Fibroblast of skin of right quadriceps (primary cell): ENCODE measurements around the gene CCDC38.

Experiments used
- DNase-seq: peaks from one replicate; pipeline ENCODE4 v3.0.0-alpha.2; 2013

CCDC38 gene

DNA sequence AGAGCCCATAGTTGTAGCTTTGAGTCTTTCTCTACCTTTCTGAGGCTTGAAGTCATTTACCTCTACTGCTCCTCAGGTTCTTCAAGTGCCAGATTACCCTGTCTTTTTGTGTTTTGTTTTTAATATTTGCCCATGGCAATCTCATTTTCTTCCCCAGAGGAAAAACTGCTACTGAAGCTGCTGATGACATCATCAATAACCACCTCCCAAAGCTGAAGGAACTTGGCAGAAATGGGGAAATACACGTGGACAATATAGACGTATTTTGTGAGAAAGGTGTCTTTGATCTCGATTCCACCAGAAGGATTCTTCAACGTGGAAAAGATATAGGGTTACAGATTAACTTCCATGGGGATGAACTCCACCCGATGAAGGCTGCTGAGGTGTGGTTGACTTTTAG lies 17.8 kb upstream of the CCDC38 start:
- DNase-seq = no peak

DNA sequence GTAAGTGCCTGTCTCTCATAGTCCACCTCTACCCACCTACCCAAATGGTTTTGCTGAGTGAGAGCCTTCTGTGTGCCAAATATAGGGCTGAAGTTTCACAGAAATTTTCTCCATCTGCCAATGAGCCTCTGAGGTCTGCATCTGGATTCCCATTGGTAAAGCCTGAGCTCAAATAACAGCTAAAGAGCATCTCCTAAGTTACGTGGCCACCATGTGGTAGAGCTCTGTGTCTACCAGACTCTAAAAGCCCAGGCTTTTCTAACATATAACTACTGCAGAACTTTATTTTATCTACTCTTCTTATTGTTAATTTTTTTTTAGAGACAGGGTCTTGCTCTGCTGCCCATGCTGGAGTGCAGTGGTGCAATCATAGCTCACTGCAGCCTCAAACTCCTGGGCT lies 16.7 kb upstream of the CCDC38 start:
- no peak for DNase-seq

DNA sequence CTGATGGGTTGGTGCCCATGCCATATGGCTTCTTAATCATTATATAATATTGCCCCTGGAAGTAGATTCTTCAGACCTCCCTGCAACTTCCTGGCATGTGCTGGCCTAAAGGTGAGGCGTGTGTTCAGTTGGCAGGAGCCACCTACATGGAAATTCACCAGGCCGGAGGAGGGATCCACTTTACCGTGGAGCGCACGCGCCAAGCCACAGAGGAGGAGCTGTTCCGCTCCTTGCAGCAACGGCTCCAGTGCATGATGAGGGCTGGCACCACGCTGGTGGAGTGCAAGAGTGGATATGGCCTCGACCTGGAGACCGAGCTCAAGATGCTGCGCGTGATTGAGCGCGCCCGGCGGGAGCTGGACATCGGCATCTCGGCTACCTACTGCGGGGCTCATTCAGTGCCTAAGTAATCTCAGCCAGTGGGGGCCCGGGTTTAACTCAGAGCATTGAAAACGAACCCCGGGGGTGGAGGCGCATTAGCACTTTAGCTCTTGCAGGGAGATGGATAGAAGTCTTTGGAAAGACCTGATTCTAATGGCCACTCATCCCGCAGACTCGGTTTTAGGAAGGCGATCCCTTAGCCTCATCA lies 14.2 kb upstream of the CCDC38 start:
- DNase-seq = no peak

DNA sequence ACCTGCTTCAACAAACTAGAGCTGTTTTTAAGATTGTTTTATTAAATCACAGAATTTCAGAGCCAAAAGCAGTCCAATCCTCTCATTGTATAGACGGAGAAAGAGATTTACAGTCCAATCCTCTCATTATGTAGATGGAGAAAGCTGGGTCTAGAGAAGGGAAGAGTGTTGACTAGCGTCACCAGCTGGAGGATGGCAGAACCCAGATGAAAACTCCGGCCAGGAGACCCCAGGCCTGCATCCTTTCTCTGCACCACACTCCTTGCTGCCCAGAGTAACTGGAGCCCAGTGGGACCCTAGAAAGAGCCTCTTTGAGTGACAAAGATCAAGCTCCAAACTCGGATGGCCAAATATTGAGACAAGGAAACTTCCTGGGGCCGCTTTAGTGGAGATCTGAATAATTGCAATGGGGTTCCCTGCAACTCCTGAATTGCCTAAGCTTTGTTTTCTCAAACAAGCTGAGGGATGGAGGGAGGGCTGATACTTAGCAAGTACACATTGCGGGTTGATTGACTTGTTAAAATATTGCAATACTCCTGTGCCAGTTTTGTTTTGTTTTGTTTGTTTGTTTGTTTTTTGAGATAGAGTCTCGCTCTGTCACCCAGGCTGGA lies 13.2 kb upstream of the CCDC38 start:
- no peak for DNase-seq

DNA sequence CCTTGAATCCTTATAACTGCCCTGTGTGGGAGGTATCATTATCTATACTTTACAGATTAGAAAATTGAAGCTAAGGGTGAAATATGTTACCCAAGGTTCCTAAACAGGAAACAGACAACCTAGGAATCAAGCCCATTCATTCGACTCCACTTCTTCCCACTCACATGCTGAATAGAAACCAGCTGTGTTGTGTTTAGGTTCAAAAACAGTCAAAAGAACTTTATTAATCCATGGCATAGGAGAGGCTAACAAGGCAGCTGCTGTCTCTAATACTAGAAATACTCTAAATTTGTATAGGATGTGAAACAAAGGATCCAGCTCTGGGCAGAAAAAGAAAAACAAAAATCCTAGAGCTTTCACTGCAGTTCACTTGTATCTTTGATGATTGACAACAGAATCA lies 10.6 kb upstream of the CCDC38 start:
- DNase-seq = no peak

DNA sequence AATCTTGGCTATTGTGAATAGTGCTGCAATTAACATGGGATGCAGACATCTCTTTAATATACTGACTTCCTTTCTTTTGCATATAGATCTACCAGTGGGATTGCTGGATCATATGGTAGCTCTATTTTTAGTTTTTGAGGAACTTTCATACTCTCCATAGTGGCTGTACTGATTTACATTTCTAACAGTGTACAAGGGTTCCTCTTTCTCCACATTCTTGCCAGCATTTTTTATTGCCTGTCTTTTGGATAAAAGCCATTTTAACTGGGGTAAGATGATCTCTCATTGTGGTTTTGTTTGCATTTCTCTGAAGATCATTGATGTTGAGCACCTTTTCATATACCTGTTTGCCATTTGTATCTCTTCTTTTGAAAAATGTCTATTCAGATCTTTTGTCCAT lies 9.1 kb upstream of the CCDC38 start:
- DNase-seq = no peak

DNA sequence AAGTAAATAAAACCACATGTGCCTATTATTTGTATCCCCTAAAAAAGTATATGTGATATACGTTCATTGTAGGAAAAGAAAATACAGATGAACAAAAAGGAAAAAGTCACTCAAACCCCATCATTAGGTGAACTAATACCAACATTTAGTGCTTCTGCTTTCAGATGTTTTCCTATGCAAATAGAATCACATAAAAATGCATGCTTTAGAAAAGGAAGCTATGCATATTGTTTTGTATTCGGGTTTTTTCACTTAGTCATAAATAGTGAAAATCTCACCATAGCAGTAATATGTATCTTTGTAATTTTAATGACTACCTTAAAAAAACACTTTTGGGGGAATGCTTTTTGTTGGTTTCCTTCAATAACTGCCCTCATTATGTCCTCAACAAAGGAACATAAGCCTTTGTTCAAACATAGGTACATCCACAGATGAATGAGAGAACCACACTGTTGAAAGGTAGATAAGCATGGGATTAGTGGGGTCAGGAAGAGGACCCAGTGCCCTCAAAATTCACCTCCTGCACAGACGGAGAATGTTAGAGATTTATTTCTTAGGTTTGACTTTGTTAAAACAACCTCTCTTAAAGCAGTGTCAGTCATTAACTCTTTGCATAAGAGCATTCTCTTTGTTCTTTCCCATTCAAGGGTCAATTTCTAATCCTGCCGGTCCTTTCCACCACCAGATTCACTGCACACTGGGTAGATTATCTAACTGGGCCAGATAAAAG lies 7.2 kb upstream of the CCDC38 start:
- DNase-seq = no peak

DNA sequence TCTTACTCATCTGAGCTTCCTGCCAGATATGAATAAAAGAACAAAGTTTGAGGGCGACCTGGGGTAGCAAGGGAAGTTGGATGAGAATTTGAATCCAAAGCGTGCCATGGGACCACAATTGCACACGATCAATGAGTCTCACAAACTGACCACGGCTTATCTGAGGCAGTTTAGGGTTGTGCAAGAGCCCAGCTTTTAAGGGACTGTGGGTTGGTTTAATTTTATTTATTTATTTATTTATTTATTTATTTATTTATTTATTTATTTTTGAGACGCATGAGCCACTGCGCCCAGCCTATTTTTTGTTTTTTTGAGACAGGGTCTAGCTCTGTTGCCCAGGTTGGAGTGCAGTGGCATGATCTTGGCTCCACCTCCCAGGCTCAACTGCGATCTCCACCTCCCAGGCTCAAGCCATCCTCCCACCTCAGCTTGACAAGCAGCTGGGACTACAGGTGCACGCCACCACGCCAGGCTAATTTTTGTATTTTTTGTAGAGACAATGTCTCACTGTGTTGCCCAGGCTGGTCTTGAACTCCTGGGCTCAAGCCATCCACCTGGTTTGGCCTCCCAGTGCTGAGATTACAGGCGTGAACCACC lies 1.8 kb upstream of the CCDC38 start:
- DNase-seq = no peak

DNA sequence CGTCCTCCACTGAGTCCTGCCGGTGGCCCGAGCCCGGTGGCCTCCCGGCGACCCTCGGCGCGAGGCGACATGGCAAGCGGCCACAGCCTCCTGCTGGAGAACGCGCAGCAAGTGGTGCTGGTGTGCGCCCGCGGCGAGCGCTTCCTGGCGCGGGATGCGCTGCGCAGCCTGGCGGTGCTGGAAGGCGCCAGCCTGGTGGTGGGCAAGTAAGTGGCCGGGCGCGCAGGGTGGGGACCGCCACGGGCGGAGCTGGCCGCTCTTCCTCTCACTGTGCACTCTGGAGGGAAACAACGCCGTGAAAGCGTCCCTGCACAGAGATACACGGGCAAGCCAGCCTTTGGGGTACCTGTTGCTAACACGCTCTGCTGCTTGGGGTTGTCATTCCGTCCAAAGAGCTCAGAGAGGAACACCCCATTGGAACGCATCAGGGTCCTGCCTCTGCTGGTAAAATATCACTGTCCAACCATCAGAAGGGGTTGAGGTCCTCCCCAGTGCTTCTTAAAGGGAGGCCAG lies 972 bp upstream of the CCDC38 start, which contains the start of gene AMDHD1:
AMDHD1 (plus strand) TSS at position 2 of the 513 bp plus-strand sequence; CDS start at position 70, 68 bp downstream.
- peak; percentile 31 for DNase-seq

DNA sequence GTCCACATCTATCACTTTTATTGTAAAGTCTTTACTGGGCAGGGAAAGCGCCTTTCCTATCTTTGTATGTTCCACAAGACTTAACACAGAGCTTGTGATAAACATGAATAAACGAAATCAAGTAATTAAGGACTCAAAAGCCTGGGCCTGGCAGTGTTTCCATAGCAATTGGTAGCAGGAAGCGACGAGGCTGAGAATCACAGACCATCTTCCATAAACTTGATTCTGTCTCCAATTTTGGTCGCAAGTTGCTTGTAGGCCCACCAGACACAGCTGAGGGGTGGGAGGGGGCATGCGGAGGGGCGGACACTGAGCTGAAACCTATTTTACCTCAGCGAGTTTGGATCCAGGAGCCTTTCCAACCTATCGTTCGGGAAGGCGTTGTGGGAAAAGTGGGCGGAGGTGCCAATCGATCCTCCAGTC lies 302 bp downstream of the CCDC38 start:
- DNase-seq = no peak

DNA sequence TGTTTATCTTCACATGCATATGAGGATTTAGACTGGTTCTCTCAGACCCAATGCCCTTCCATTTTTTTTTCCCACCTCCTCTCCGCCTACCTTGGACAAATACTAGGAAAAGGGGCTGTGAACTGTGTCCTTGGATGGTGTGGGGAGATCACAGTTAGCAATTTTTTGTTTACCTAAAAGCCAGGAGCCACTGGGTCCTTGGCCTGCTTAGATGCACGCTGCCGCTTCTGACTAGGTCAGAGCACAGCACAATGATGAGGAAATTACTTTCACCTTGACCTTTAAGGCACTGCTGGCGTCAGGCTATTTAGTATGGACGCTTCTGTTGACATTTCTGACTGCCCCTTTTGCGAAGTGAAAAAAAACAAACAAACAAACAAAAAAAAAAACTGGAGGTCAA lies 1.9 kb downstream of the CCDC38 start:
- DNase-seq = no peak

DNA sequence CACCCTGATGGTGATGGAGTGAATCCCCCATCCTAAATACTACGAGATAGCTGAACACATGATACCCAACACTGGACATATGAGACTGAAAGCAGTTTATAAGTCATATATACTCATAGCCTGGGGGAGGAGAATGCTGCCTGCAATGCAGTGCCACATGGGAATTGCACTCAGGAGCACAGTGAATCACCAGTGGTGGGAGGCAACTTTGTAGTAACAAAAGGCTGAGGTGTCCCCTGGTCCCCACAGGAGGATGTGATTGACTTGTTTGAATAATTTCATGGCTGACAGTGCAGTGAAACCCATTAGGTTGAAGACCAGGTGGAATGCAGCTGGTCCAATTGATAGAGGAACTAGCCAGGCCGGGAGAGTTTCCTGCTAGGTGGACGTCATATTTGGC lies 20.2 kb downstream of the CCDC38 start:
- DNase-seq = peak; percentile 45

DNA sequence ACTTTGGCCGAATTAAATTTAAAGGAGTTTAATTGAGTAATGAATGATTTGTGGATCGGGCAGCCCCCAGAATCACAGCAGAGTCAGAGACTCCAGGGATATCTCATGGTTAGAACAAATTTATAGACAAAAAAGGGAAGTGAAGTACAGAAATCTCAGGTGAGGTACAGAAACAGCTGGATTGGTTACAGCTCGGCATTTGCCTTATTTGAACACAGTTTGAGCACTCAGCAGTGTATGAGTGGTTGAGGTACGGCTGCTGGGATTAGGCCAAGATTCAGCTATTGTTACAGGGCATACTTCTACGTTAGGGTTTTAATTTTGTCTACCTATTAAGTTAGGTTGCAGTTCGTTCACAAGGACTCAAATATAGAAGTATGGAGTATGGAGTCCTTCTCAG lies 23.3 kb downstream of the CCDC38 start:
- DNase-seq = no peak

DNA sequence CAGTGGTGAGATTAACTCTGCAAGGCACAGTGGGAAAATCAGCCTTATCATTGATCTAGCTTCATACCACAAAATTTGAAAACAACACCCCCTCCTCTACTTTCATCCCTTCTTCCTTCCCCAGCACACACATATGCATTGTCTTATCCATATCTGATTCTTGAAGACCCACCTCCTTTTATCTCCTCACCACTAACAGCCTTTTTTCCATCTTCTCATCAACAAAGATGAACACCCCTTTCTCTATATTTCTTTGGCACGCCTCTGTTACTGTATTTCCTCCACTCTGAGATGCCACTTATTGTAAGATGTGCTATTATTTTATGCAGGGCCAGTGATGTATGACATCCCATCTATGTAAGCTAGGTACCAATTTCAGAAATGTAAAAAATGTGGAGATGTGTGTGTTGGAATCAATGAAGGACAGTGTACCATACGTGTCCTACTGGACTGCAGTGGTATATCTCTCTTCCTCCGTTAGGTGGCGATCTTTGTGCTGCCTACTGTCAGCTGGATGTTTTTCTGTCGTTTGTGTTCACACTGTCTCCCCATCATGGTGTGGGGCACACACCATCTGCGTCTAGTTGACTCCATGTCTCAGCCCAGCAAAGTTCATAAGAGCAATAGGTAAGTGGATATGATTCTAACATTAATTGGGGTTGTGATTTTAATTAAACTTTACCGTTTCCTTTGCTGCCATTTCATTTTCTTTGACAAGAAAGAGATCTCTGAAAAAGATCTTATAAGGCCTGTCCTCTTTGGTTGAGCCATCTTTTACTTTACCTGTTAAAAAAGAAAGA lies 24.0 kb downstream of the CCDC38 start:
- DNase-seq = peak; percentile 38

DNA sequence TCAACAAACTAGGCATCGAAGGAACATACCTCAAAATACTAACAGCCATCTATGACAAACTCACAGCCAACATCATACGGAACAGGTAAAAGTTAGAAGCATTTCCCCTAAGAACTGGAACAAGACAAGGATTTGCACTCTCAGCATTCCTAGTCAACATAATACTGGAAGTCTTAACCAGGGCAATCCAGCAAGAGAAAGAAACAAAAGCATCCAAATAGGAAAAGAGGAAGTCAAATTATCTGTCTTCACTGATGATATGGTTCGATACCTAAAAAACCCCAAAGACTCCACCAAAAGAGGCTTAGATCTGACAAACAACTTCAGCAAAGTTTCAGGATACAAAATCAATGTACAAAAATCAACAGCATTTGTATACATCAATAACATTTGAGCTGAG lies 32.5 kb downstream of the CCDC38 start:
- no peak for DNase-seq

DNA sequence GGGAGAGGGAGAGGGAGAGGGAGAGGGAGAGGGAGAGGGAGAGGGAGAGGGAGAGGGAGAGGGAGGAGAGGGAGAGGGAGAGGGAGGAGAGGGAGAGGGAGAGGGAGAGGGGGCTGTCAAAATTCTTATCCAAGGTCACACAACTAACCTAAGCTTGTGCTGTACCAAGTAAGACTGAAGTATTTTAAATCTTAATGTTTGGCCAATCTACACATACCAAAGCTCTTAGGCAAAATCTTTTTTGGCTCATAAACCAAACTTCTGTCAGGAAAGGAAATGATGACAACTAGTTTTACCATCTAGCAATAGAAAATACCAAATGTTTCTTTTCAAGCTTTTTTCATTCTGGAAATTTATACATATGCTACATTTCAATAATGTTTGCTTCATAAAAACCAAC lies 33.8 kb downstream of the CCDC38 start:
- peak; percentile 59 for DNase-seq

DNA sequence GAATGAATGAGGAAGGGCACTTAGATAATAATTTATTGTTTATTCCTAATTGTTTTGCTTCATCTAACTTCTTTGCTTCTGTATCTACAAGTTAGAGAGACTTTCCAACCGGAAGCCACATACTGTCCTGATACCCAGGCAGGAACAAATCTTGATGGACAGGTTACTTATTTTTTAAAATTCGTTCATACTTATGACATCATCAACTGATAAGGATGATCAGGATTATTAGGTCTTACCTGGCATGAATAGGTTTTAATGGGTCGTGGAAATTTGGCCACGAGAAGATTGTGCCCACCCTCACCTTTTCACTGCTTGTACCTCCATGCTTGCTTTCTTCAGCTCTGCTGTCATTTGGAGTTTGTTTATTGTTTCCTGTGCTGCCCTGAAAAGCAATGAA lies 44.3 kb downstream of the CCDC38 start:
- DNase-seq = no peak

DNA sequence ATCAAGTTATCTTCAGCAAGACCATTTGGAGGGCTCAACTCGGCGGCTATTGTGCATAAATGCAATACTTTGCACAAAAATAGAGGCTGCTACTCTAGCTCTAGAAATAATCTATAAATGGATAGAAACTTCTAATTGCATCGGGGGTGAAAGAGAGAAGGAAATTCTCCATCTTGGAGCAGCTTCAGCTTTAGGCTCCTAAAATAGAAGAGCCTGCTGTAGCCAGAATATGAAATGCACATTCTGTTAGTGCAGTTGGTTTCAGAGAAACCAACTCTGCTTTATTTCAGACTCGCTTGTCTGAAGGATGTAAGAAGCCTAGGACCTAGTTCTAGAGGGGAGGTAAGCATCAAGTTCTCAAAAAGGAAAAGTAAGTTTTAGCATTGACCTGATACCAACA lies 45.6 kb downstream of the CCDC38 start:
- no peak for DNase-seq

DNA sequence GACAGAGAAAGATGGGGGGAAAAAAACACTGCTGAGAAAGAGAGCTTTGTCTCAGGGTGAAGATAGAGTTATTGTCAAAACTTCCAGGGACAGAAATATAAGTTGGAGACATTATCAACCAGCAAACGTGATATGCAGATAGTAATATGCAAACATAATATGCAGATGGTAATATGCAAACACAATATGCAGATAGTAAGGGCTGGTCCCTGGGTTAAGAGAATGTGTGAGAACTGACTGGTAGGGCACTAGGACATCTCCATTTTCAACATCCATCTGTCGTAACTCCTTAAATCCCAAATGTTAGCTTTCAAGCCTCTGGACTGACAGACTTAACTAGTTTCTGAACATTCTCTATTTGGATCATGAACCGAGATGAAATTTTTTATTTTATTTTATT lies 51.5 kb downstream of the CCDC38 start:
- no peak for DNase-seq

DNA sequence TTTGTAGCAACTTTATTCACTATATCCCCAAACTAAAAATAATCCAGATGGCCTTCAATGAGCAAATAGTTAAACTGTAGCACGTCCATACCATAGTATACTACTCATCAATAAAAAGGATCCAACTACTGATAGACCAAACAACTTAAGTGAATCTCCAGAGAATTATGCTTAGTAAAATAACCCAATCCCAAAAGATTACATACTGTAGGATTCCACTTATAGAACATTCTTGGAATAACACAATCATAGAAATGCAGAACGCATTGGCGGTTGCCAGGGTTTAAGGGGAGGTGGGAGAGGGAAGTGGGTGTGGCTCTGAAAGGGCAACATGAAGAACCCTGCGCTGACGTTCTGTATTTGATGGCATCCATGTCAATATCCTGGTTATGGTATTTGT lies 55.1 kb downstream of the CCDC38 start:
- no peak for DNase-seq

DNA sequence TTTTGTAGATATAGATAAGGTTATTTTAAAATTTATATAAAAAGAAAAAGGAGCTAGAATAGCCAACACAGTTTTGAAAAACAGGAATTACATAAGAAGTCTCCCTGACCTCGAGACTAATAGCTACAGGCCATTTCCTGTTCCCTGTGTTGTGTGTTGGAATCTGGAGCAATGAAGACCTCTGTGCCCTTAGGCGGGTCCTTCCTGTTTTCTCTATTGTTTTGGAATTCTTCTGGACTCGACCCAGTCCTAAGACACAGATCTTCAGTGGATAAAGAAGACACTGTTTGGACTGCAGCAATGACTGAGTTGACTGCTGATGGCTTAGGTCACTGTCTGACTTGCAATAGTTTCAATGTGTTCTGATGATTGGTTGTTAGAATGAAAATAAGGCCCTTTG lies 57.4 kb downstream of the CCDC38 start:
- no peak for DNase-seq

DNA sequence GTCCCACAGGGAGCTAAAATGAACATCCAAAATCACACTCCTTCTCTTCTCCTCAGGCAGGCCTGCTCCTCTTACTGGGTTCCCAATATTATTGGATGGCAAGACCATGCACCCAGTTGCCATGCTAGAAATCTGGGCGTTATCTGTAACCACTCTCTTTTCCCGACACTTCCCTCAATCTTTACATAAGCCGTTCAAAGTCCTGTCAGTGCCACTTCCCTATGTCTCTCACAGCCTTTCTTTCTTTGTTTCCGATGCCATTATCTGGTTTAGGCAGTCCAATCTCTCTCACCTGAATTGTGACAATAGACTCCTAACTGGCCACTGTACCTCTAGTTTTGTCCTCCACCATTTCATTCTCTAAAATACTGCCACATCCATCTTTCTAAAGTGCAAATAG lies 59.5 kb downstream of the CCDC38 start:
- no peak for DNase-seq

DNA sequence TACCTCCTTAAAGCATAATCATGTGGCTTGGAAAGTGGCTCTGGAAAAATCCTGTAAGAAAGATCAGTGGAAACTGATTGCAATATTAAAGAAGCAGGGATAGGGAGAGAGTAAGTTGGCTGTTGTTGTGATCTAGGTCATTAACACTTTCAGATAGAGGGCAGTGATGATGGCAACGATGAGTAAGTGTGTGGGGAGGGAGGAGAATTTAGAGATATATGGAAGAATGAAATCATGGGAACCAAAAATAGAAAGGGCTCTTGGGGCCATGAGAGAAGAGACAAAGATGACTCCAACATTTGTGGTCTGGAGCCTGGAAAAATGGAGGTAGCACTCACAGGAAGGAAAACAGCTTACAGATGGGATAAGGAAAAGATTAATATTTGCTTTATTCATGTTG lies 60.3 kb downstream of the CCDC38 start:
- DNase-seq = peak; percentile 68
